Muscle layer of duodenum (tissue), 2 donors: Measurements from ENCODE around the gene MLANA.

Experiments used
- H3K27ac ChIP-seq: one replicate; pipeline ENCODE4 v1.7.0; 2013; ENCODE audit warnings: mild to moderate bottlenecking, low read length
- H3K27me3 ChIP-seq: one replicate; pipeline ENCODE4 v1.7.0; 2013; ENCODE audit warnings: low read depth, mild to moderate bottlenecking, control low read depth, low read length
- H3K36me3 ChIP-seq, 2 donors: one replicate each; pipeline ENCODE4 v1.7.0; 2013; ENCODE audit warnings: low read length in 2 of 2, control low read depth in 1 of 2, mild to moderate bottlenecking in 1 of 2; ENCODE audit not compliant: insufficient read depth in 2 of 2, control insufficient read depth in 1 of 2
- H3K4me1 ChIP-seq, 2 donors: one replicate each; pipeline ENCODE4 v1.7.0; 2013; ENCODE audit warnings: low read length in 2 of 2, mild to moderate bottlenecking in 2 of 2, control low read depth in 1 of 2, moderate library complexity in 1 of 2; ENCODE audit not compliant: insufficient read depth in 2 of 2, control insufficient read depth in 1 of 2
- H3K4me3 ChIP-seq, 2 donors: one replicate each; pipeline ENCODE4 v1.7.0; 2013; ENCODE audit warnings: low read length in 2 of 2, low read depth in 1 of 2, mild to moderate bottlenecking in 1 of 2
- H3K9me3 ChIP-seq, 2 donors: one replicate each; pipeline ENCODE4 v1.7.0; 2013; ENCODE audit warnings: low read length in 2 of 2, control low read depth in 1 of 2, mild to moderate bottlenecking in 1 of 2; ENCODE audit not compliant: control insufficient read depth in 1 of 2
- donor health status: healthy.

MLANA gene, protein sequence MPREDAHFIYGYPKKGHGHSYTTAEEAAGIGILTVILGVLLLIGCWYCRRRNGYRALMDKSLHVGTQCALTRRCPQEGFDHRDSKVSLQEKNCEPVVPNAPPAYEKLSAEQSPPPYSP

DNA sequence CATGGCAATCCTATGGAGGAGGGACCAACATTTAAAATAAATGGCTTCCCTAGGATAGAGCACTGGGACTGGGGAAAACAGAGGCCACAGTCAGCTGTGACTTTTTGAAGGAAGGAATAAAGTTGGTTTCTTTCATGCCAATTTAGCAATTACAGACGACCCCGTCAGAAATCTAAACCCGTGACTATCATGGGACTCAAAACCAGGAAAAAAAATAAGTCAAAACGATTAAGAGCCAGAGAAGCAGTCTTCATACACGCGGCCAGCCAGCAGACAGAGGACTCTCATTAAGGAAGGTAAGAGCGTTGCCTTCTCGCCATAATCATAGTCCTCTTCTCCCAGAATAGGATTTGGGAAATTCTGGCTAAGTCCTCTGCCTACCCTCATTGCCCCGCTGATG is at the start of gene MLANA:
Gene MLANA (plus strand): TSS at position 249 of the 400 bp plus-strand sequence. CDS start 1,586 bp downstream, outside the sequence.
- H3K9me3 ChIP-seq: no peaks in the 10 kb centered on the region
- H3K36me3 ChIP-seq: no peaks in the 10 kb centered on the region
- H3K4me3 ChIP-seq: no peak within 1 kb of the TSS

DNA sequence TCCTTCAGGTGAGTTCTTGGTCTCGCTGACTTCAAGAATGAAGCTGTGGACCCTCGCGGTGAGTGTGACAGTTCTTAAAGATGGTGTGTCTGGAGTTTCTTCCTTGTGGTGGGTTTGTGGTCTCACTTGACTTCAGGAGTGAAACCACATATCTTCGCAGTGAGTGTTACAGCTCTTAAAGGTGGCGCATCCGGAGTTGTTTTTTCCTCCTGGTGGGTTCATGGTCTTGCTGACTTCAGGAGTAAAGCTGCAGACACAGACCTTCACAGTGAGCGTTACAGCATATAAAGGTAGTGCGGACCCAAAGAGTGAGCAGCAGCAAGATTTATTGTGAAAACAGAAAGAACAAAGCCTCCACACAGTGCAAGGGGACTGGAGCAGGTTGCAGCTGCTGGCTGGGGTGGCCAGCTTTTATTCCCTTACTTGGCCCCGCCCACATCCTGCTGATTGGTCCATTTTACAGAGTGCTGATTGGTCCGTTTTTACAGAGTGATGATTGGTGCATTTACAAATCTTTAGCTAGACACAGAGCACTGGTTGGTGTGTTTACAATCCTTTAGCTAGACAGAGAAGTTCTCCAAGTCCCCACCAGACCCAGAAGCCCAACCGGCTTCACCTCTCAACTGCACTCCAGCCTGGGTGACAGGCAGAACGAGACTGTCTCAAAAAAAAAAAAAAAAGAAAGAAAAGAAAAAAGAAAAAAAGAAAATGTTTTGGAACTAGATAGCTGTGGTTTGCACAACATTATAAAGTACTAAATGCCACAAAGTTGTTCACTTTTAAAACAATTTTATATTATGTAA is 48.7 kb upstream of the MLANA start:
- Histone ChIP-seq H3K27ac (no peak overlapping the region), H3K9me3 (no peaks in the 10 kb centered on the region), H3K4me1 (no peaks in the 10 kb centered on the region), H3K36me3 (peaks cover 0 to 4% of the 10 kb centered on the region in 2 donors), H3K4me3 (no peak overlapping the region), H3K27me3 (no peaks in the 10 kb centered on the region)

More for the DNA sequence above, at the start of gene MLANA:
- no peak within 1 kb of the TSS for H3K27ac ChIP-seq
- no peaks in the 10 kb centered on the region for H3K4me1 ChIP-seq
- no peaks in the 10 kb centered on the region for H3K27me3 ChIP-seq

DNA sequence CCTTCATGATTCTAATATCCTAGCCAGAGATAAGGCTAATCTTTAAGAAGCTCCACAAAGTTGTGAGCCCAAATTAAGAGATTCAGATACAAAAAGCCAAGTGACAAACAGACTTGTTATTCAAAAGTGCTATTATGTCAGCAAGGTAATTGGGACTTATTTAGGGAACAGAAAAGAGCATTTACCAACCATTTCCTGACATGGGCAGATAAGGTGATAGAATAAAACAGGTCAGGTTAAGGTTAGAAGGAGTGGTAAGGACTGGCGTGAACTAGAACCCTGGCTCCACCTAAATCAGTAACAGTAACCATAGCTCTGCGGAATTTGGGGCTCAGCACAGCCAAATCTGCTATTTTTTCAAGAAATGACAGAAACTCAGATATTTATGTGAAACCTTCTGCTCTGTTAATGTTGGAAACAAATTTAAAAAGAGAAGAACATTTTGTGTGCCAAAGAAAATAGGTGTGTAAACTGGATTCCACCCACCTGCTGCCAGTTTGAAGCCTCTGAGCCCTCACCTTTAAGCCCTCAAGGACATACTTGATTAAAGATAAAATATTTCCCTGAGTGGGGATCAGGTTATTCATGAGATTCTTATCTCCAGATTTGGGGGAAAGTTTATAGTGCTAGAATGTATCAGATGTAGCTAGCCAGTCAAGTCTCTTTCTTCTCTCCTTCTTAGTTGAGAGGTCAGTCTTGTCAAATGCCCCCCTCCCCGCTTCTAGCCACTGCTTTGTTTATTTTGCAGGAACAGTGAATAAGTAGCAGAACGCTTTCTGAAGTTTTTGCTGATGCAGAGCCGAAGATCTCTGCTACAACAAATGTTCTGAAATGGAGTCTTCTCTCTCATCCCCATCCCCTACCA is 47.5 kb upstream of the MLANA start:
- Histone ChIP-seq H3K9me3 (no peaks in the 10 kb centered on the region), H3K4me3 (no peak overlapping the region), H3K27ac (no peak overlapping the region), H3K27me3 (no peaks in the 10 kb centered on the region), H3K36me3 (peaks cover 0 to 4% of the 10 kb centered on the region in 2 donors), H3K4me1 (no peaks in the 10 kb centered on the region)

GRCh38 chr9:5843794-5844471 is 46.8 kb upstream of the MLANA start:
- Histone ChIP-seq H3K27ac (no peak overlapping the region), H3K27me3 (no peaks in the 10 kb centered on the region), H3K9me3 (no peaks in the 10 kb centered on the region), H3K36me3 (peaks cover 0 to 4% of the 10 kb centered on the region in 2 donors), H3K4me1 (no peaks in the 10 kb centered on the region), H3K4me3 (no peak overlapping the region)

DNA sequence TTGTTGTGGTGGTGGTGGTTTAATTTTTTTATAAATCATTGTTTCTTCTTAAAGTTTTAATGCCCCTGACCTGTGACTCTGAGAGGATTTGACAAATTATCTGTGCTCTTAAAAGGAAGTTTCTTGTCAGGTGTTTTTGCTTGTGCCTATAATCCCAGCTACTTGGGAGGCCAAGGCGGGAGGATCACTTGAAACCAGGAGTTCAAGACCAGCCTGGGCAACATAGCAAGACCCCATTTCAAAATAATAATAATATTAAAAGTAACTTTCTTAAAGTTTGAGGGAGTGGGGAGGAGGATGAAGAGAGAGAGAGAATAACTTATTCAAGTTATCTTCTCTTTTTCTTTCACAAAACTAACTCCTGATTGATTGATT is 45.5 kb upstream of the MLANA start:
- H3K36me3 ChIP-seq: peaks cover 0 to 4% of the 10 kb centered on the region in 2 donors
- H3K4me3 ChIP-seq: no peak overlapping the region
- H3K27ac ChIP-seq: no peak overlapping the region
- H3K27me3 ChIP-seq: no peaks in the 10 kb centered on the region
- no peaks in the 10 kb centered on the region for H3K4me1 ChIP-seq
- no peaks in the 10 kb centered on the region for H3K9me3 ChIP-seq

GRCh38 chr9:5846096-5846495 is 44.6 kb upstream of the MLANA start:
- Histone ChIP-seq H3K4me3 (no peak overlapping the region), H3K9me3 (no peaks in the 10 kb centered on the region), H3K4me1 (no peaks in the 10 kb centered on the region), H3K27me3 (no peaks in the 10 kb centered on the region), H3K27ac (no peak overlapping the region), H3K36me3 (peaks cover 0 to 4% of the 10 kb centered on the region in 2 donors)

DNA sequence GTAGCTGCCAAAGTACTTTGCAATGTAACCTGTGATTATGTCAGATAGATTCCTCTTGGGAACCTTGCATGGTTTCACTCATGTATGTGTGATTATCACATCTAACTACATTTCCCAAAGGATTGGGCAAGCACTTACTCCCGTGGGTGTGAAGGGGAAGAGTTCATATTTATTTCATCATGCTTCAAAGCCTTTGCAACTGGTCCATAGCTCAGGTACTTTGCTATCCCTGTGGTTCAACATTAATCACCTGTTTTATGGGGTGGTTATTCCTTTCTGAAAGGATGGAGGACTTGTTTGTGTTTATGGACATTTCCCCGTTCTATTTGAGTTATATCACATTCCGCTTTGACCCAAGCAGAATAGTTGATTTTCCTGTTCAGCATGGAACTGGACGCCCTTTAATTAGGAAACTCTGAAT is 44.2 kb upstream of the MLANA start:
- Histone ChIP-seq H3K9me3 (no peaks in the 10 kb centered on the region), H3K36me3 (peaks cover 0 to 3% of the 10 kb centered on the region in 2 donors), H3K27me3 (no peaks in the 10 kb centered on the region), H3K27ac (no peak overlapping the region), H3K4me1 (no peaks in the 10 kb centered on the region), H3K4me3 (no peak overlapping the region)

DNA sequence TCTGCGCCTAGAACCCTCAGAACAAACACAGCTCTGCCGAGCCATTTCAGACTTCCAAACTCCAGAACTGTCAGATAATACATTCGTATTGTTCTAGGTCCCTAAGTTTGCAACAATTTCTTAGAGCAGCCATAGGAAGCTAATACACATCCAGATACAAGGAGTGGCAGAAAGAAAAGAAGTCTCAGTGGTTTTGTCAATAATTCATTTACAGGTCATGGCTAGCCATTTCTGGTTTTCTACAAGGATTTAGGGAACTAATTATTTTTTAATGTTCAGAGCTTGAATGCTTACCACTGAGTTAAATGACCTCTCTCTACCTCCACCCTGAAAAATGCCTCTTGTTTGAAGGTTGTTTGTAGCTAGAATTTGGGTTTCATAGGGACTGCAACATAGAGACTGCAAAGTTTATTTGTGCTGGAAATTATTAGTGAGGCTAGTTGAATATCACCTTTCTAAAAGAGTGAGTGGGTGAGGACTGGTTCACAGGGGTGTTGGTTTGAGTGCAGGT is 42.3 kb upstream of the MLANA start:
- Histone ChIP-seq H3K36me3 (no peaks in the 10 kb centered on the region), H3K4me3 (no peak overlapping the region), H3K9me3 (no peaks in the 10 kb centered on the region), H3K27me3 (no peaks in the 10 kb centered on the region), H3K4me1 (no peaks in the 10 kb centered on the region), H3K27ac (no peak overlapping the region)

DNA sequence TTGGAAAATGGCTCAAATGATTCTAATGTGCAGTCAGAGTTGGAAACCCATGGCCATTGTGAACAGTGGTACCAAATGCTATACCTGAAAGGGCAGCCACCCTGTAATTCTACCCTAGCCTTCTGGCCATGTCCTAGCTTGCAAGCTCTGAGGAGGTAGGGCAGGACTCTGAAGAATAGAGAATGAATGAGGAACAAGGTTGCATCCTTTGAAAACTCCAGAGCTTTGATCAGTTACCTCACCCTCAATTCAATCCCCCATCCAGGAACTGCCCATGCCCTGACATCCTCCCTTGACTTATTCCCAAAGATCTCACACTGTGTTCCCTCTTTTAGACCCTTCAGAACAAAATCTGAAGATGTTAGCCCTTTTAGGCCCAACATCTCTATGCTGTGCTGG is 40.0 kb upstream of the MLANA start:
- Histone ChIP-seq H3K4me1 (no peaks in the 10 kb centered on the region), H3K27ac (no peak overlapping the region), H3K9me3 (no peaks in the 10 kb centered on the region), H3K36me3 (no peaks in the 10 kb centered on the region), H3K27me3 (no peaks in the 10 kb centered on the region), H3K4me3 (no peak overlapping the region)

DNA sequence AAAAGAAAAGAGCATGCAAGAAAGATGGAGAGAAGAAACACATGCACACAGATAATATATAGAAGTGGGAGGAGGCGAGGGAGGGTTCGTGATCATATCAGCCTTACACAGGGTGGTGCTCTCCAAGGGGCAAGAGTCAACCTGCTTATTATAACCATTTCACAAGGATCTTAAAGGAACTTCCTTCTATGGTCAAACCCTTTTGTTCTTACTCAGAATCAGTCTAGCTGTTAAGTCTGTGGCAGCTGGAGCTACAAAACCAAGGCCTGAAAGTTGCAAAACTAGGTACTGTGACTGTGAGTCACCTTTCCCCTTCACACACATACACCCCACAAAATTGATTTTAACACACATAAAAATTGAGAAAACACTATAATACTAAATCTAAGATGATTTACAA is 39.2 kb upstream of the MLANA start:
- Histone ChIP-seq H3K27ac (no peak overlapping the region), H3K27me3 (no peaks in the 10 kb centered on the region), H3K36me3 (no peaks in the 10 kb centered on the region), H3K4me3 (no peak overlapping the region), H3K9me3 (no peaks in the 10 kb centered on the region), H3K4me1 (no peaks in the 10 kb centered on the region)

- Histone ChIP-seq H3K4me1 (no peaks in the 10 kb centered on the region), H3K4me3 (no peak overlapping the region), H3K9me3 (no peaks in the 10 kb centered on the region), H3K27ac (no peak overlapping the region), H3K36me3 (no peaks in the 10 kb centered on the region), H3K27me3 (no peaks in the 10 kb centered on the region)
Observed at GRCh38 chr9:5852987-5853386, 37.7 kb upstream of the MLANA start.
